ENCODE measurements around the gene CNGB1.

Gene CNGB1

GRCh38 chr16:57882792-57883191, 88.1 kb downstream of the CNGB1 start:
- no peak overlapping the region for H2AFZ ChIP-seq (ENCODE audit: low read length)

GRCh38 chr16:57882206-57882605, 88.7 kb downstream of the CNGB1 start:
- no peak for TF ChIP-seq CTCF (conservative IDR thresholded peaks at IDR 0.05; ENCODE audit: low read length)
- TF ChIP-seq EZH2phosphoT487 (IDR thresholded peaks at IDR 0.05; ENCODE audit: borderline replicate concordance): no peak
- Histone ChIP-seq H3K4me2 (ENCODE audit: low read depth, low read length, poor library complexity, severe bottlenecking) (no peak overlapping the region), H2AFZ (ENCODE audit: low read length) (no peak overlapping the region), H3K4me3 (ENCODE audit: low read length, poor library complexity, severe bottlenecking) (no peak overlapping the region), H3K4me1 (ENCODE audit: insufficient read depth, low read length, poor library complexity, severe bottlenecking) (no peaks in the 10 kb centered on the region), H3K9me3 (ENCODE audit: insufficient read depth, low read depth, low read length) (no peaks in the 10 kb centered on the region), H3K79me2 (ENCODE audit: insufficient read depth, low read length) (no peaks in the 10 kb centered on the region), H4K20me1 (ENCODE audit: insufficient read depth, low read length, poor library complexity, severe bottlenecking) (no peaks in the 10 kb centered on the region), H3F3A (ENCODE audit: low read depth) (no peaks in the 10 kb centered on the region), H3K9ac (ENCODE audit: low read depth, low read length, poor library complexity, severe bottlenecking) (no peak overlapping the region), H3K9me2 (replicated peaks; ENCODE audit: low read depth, low read length) (no peaks in the 10 kb centered on the region), H3K27me3 (ENCODE audit: insufficient read depth, low read length, poor library complexity, severe bottlenecking) (no peaks in the 10 kb centered on the region), H3K36me3 (ENCODE audit: insufficient read depth, low read length) (no peaks in the 10 kb centered on the region)

More at GRCh38 chr16:57882792-57883191, 88.1 kb downstream of the CNGB1 start:
- Histone ChIP-seq H3K4me3 (ENCODE audit: low read length, poor library complexity, severe bottlenecking) (no peak overlapping the region), H3F3A (ENCODE audit: low read depth) (no peaks in the 10 kb centered on the region), H3K9ac (ENCODE audit: low read depth, low read length, poor library complexity, severe bottlenecking) (no peak overlapping the region), H3K36me3 (ENCODE audit: insufficient read depth, low read length) (no peaks in the 10 kb centered on the region), H3K4me1 (ENCODE audit: insufficient read depth, low read length, poor library complexity, severe bottlenecking) (no peaks in the 10 kb centered on the region), H3K27me3 (ENCODE audit: insufficient read depth, low read length, poor library complexity, severe bottlenecking) (no peaks in the 10 kb centered on the region), H3K9me2 (replicated peaks; ENCODE audit: low read depth, low read length) (no peaks in the 10 kb centered on the region), H3K4me2 (ENCODE audit: low read depth, low read length, poor library complexity, severe bottlenecking) (no peak overlapping the region), H4K20me1 (ENCODE audit: insufficient read depth, low read length, poor library complexity, severe bottlenecking) (no peaks in the 10 kb centered on the region), H3K9me3 (ENCODE audit: insufficient read depth, low read depth, low read length) (no peaks in the 10 kb centered on the region), H3K79me2 (ENCODE audit: insufficient read depth, low read length) (no peaks in the 10 kb centered on the region)
- TF ChIP-seq CTCF (conservative IDR thresholded peaks at IDR 0.05; ENCODE audit: low read length): no peak
- TF ChIP-seq EZH2phosphoT487 (IDR thresholded peaks at IDR 0.05; ENCODE audit: borderline replicate concordance): no peak

- Histone ChIP-seq H3K4me1 (ENCODE audit: insufficient read depth, low read length, poor library complexity, severe bottlenecking) (no peaks in the 10 kb centered on the region), H3K9me3 (ENCODE audit: insufficient read depth, low read depth, low read length) (no peaks in the 10 kb centered on the region), H4K20me1 (ENCODE audit: insufficient read depth, low read length, poor library complexity, severe bottlenecking) (no peaks in the 10 kb centered on the region), H3K27me3 (ENCODE audit: insufficient read depth, low read length, poor library complexity, severe bottlenecking) (no peaks in the 10 kb centered on the region), H3K9ac (ENCODE audit: low read depth, low read length, poor library complexity, severe bottlenecking) (no peak overlapping the region), H3K4me2 (ENCODE audit: low read depth, low read length, poor library complexity, severe bottlenecking) (no peak overlapping the region), H3K79me2 (ENCODE audit: insufficient read depth, low read length) (no peaks in the 10 kb centered on the region), H3K9me2 (replicated peaks; ENCODE audit: low read depth, low read length) (no peaks in the 10 kb centered on the region), H3K36me3 (ENCODE audit: insufficient read depth, low read length) (no peaks in the 10 kb centered on the region), H3K4me3 (ENCODE audit: low read length, poor library complexity, severe bottlenecking) (no peak overlapping the region), H3F3A (ENCODE audit: low read depth) (no peaks in the 10 kb centered on the region), H2AFZ (ENCODE audit: low read length) (no peak overlapping the region)
- TF ChIP-seq CTCF (conservative IDR thresholded peaks at IDR 0.05; ENCODE audit: low read length): no peak
- TF ChIP-seq EZH2phosphoT487 (IDR thresholded peaks at IDR 0.05; ENCODE audit: borderline replicate concordance): no peak
Measured at GRCh38 chr16:57878586-57878985, 92.3 kb downstream of the CNGB1 start.

All from Loucy (cell line).